Adrenal gland (tissue), 5 donors: ENCODE results near the gene KIF24.
"Not testable (repeated sequence)": the region's sequence is repeated elsewhere in the genome, so short reads cannot be mapped to it uniquely, and the experiment has no call there.

Source experiments
- POLR2A ChIP-seq, 2 donors: fragments of 450-650 bp; IDR thresholded peaks; one replicate each; pipeline ENCODE4 v1.6.1; 2017; ENCODE audit warnings: antibody characterized with exemption in 2 of 2, mild to moderate bottlenecking in 2 of 2, moderate library complexity in 1 of 2
- TF ChIP-seq, protein P1 (sequence below), 6 experiments: fragments of 450-650 bp in 4 of 6; fragments of 200-600 bp in 2 of 6; sonication (generic) in 1 of 6; IDR thresholded peaks; 1 replicate in 5 of 6; 2 replicates in 1 of 6; pipeline versions ENCODE4 v1.5.1 to v1.8.0; 2016 to 2021; ENCODE audit warnings: antibody characterized with exemption in 6 of 6, mild to moderate bottlenecking in 2 of 6, moderate library complexity in 1 of 6
- donor health status: DM: no; HTN: no; CAD: no.

- TF ChIP-seq, protein P1, sequence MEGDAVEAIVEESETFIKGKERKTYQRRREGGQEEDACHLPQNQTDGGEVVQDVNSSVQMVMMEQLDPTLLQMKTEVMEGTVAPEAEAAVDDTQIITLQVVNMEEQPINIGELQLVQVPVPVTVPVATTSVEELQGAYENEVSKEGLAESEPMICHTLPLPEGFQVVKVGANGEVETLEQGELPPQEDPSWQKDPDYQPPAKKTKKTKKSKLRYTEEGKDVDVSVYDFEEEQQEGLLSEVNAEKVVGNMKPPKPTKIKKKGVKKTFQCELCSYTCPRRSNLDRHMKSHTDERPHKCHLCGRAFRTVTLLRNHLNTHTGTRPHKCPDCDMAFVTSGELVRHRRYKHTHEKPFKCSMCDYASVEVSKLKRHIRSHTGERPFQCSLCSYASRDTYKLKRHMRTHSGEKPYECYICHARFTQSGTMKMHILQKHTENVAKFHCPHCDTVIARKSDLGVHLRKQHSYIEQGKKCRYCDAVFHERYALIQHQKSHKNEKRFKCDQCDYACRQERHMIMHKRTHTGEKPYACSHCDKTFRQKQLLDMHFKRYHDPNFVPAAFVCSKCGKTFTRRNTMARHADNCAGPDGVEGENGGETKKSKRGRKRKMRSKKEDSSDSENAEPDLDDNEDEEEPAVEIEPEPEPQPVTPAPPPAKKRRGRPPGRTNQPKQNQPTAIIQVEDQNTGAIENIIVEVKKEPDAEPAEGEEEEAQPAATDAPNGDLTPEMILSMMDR (IDR thresholded peaks at IDR 0.05) = not testable (repeated sequence)
- TF ChIP-seq POLR2A (IDR thresholded peaks at IDR 0.05) = not testable (repeated sequence)
Observed at GRCh38 chr9:34338079-34338478, 9.0 kb upstream of the KIF24 start.
